GM19467 (cell line): ENCODE results near the gene KMT2D.

ENCODE experiments used
- ATAC-seq: cut with Tn5 transposase; IDR thresholded peaks from one replicate; pipeline ENCODE4 v1.9.1; 2021; ENCODE audit warnings: mild to moderate bottlenecking, moderate library complexity; ENCODE audit not compliant: unreplicated experiment

Gene KMT2D

GRCh38 chr12:49055092-49055491 is 5.5 kb downstream of the KMT2D start:
- ATAC-seq = no peak

GRCh38 chr12:49054524-49054923 is 6.1 kb downstream of the KMT2D start:
- no peak for ATAC-seq

- no peak for ATAC-seq
Measured at GRCh38 chr12:49054096-49054495, 6.5 kb downstream of the KMT2D start.

GRCh38 chr12:49052451-49053208 is 8.0 kb downstream of the KMT2D start:
- no peak for ATAC-seq

- ATAC-seq = no peak
Measured at GRCh38 chr12:49051777-49052438, 8.7 kb downstream of the KMT2D start.

- no peak for ATAC-seq
Measured at GRCh38 chr12:49051373-49051764, 9.2 kb downstream of the KMT2D start.

DNA sequence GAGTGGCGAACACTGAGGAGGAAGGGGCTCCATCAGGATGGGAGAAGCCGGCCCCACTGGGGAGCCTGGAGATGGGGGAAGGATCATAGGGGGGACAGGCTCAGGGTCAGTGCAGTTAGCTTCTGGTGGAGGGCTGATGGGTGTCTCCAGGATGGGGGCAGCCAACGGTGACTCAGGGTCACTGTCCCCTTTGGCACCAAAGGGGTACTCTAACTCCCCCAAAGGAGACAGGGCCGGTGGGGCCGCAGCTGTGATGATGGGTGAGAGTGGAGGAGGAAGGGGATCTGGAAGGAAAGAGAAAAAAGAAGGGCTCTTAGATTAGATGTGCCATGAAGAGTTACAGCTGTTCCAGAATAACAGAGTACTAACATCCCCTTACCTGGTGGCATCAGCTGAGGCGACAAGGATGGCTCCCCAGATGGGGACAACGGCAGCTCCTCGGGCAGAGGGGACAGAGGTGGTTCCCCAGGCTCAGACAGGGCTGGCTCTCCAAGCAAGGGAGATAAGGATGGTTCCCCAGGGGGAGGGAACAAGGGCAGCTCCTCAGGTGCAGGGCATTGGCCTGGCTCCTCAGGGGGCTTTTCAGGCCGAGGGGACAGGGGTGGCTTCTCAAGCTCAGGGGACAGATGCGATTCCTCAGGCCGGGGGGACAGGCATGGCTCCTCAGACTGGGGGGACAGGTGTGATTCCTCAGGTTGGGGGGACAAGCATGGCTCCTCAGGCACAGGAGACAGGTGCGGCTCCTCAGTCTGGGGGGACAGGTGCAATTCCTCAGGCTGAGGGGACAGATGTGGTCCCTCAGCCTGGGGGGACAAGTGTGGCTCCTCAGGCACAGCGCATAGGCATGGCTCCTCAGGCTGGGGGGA is 9.9 kb downstream of the KMT2D start:
- no peak for ATAC-seq

- ATAC-seq = no peak
Measured at GRCh38 chr12:49049566-49050224, 10.9 kb downstream of the KMT2D start.

DNA sequence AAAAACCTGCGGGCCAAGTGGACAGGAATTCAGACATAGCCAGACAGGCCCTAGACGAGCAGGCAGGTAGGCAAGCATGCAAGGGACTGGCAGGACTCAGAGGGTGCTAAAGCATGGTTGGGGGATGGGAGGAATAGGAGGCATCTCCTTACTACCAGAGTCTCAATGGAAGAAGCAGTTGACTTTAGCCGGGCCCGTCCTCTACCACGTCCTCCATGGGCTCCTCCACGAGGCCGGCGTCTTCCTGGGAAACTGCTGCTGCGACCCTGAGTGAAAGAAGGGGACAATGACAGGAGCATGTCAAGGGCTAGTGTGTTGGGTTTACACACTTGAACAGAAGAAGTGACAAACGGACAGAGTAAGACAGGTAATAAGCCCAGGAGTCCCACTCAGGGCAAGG is 11.6 kb downstream of the KMT2D start:
- ATAC-seq = no peak

GRCh38 chr12:49046129-49046895 is 14.3 kb downstream of the KMT2D start:
- no peak for ATAC-seq

- no peak for ATAC-seq
Measured at GRCh38 chr12:49044660-49045059, 15.9 kb downstream of the KMT2D start.

GRCh38 chr12:49043856-49044258 is 16.7 kb downstream of the KMT2D start:
- no peak for ATAC-seq

- no peak for ATAC-seq
Measured at GRCh38 chr12:49043241-49043640, 17.4 kb downstream of the KMT2D start.

GRCh38 chr12:49041881-49042484 is 18.6 kb downstream of the KMT2D start:
- no peak for ATAC-seq

- no peak for ATAC-seq
Measured at GRCh38 chr12:49041036-49041880, 19.3 kb downstream of the KMT2D start.

DNA sequence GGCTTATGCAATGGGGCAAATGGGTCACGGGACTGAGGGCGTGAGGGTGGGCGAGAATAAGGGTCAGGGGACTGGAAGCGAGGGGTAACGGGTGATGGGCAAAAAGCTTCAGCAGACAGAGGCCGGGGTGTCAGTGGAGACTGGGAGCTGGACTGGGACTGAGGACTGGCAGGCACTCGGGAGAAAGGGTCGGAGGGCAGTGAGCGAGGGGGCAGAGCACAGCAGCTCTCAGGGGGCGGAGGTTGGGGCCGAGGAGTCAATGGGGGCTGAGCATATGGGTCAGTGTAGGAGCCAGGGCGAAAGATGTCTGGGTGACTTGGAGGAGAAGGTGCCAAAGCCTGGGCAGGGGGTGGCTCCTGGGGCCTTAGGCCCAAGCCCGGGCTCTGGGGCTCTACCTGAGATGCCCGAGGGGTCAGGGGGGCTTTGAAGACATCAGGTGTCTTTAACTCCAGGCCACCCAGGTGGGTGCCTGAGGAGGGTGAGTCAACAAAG is 20.2 kb downstream of the KMT2D start:
- ATAC-seq = no peak

DNA sequence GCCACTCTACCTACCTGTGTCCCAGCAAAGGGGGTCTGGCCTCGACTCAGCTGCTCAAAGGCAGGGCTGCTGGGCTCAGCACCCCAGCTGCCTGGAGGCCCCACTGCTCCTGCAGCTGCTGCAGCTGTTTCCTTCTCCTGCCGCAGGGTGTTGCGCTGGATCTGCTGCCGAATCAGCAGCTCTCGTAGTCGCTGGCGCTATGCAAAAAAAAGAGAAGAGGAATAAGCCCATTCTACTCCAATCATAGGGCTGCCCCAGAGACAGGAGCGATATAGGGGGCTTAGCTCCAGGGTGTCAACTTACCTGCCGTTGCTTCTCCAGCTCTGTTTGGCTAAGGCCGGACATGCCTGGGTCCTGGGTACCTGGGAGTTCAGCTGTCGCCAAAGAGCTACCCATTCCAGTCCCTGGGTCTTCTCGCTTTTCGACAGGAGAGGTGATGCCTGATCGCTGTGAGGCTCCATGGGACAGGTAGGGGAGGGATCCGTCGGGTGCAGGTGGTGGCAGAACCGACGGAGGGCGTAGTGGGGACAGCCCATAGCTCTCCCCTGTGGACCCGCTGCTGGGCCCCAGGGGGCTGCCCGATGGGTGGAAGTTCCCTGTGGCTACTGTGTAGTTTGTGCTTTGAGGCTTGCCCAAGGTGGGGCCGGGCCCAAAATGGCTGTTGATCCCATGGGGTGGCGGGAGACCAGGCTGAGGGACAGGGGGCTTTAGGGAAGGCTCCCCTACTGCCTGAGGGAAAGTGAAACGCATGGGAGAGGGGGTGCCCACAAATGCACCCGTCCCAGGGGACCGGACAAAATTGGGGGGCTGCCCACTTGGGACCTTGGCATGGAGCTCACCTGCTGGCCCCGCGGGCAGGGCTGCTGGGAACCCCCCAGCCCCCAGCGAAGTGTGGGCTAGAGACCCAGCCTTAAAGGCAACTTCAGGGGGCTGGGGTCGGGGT is 20.9 kb downstream of the KMT2D start:
- no peak for ATAC-seq
